AG04449 (cell line): ENCODE data around the gene PPM1H.

ENCODE experiments used
- CTCF ChIA-PET: fragments of 350-600 bp; formaldehyde crosslinking; extraction: SDS; loops from one replicate; lab custom pipeline; 2021; ENCODE audit warnings: antibody characterized with exemption; lab: Yijun Ruan, JAX
- POLR2A ChIA-PET: fragments of 400-600, 350-600 bp; formaldehyde crosslinking; extraction: SDS; loops from one replicate; lab custom pipeline; 2020; ENCODE audit warnings: antibody characterized with exemption, inconsistent platforms; lab: Yijun Ruan, JAX
- DNase-seq: peaks from one replicate; pipeline ENCODE4 v3.0.0-alpha.2; 2010; ENCODE audit warnings: low read depth, low spot score
- H3K4me3 ChIP-seq: 2 replicates; pipeline ENCODE4 v1.5.1; 2011; ENCODE audit warnings: low read depth, mild to moderate bottlenecking, control low read depth, low read length
- TF ChIP-seq, protein P1 (sequence below): IDR thresholded peaks from one replicate; pipeline ENCODE4 v1.5.1; 2011; ENCODE audit warnings: mild to moderate bottlenecking, moderate library complexity, low read length, control low read depth, inconsistent platforms; ENCODE audit not compliant: insufficient read depth; ENCODE audit errors: missing control alignments

Gene PPM1H

DNA sequence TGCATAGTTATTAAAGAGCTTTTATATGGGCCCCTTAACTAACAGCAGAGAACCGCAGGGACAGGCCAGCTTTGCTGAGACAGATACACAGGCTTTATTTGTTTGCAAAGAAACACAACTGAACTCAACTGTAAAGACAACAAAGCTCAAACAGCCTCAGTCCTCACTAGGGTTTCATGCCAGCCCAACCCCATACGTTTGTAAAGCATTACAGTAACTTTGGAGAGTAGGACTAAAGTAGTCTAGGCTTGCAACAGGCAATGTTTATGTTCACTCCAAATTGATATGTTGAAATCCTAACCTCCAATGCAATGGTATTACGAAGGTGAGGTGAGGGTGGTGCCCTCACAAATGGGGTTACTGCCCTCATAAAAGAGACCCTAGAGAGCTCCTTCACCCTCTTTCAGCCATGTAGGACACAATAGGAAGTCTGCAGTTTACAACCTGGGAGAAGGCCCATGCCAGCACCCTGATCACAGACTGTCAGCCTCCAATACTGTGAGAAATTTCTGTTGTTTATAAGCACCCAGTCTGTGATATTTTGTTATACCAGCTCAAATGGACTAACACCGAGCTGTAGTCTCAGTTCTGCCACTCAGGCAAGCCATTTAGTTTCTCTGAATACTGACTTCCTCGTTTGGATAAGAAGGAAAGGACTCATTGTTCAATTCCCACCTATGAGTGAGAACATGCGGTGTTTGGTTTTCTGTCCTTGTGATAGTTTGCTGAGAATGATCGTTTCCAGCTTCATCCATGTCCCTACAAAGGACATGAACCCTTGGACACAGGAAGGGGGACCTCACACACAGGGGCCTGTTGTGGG, 35.2 kb downstream of the PPM1H start:
- TF ChIP-seq, protein P1, sequence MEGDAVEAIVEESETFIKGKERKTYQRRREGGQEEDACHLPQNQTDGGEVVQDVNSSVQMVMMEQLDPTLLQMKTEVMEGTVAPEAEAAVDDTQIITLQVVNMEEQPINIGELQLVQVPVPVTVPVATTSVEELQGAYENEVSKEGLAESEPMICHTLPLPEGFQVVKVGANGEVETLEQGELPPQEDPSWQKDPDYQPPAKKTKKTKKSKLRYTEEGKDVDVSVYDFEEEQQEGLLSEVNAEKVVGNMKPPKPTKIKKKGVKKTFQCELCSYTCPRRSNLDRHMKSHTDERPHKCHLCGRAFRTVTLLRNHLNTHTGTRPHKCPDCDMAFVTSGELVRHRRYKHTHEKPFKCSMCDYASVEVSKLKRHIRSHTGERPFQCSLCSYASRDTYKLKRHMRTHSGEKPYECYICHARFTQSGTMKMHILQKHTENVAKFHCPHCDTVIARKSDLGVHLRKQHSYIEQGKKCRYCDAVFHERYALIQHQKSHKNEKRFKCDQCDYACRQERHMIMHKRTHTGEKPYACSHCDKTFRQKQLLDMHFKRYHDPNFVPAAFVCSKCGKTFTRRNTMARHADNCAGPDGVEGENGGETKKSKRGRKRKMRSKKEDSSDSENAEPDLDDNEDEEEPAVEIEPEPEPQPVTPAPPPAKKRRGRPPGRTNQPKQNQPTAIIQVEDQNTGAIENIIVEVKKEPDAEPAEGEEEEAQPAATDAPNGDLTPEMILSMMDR = no peak
- no peak overlapping the region for H3K4me3 ChIP-seq
- CTCF ChIA-PET = interaction anchor here (1.4 kb wide), 1 partner anchor 170 kb away, joined by 4 read pairs; no protein-coding TSS in a partner anchor
- DNase-seq = no peak
- POLR2A ChIA-PET = no interaction called here

DNA sequence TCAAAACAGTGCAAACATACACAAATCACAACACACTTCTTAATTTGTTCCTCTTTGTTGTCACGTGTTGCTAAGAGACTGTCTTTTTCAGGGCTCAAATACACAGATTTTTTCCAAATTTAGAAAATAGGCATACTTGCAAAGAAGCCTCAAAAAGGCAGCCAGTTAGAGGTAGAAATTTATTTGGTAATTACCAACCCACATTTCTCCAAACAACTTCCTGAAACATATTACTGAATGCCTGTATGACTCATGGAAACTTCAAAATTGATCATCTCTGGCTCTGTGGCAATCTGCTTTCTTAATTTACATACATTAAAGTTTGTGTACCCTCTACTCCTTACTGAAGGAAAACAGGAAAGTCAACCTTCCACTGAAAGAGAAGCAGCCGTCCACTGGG, 36.4 kb downstream of the PPM1H start:
- POLR2A ChIA-PET = no interaction called here
- no peak overlapping the region for H3K4me3 ChIP-seq
- TF ChIP-seq, protein P1 = no peak
- no peak for DNase-seq
- CTCF ChIA-PET = interaction anchor here (0.5 to 1.0 kb wide), 2 partner anchors 51 to 84 kb away, joined by 3 to 4 read pairs; no protein-coding TSS in a partner anchor

DNA sequence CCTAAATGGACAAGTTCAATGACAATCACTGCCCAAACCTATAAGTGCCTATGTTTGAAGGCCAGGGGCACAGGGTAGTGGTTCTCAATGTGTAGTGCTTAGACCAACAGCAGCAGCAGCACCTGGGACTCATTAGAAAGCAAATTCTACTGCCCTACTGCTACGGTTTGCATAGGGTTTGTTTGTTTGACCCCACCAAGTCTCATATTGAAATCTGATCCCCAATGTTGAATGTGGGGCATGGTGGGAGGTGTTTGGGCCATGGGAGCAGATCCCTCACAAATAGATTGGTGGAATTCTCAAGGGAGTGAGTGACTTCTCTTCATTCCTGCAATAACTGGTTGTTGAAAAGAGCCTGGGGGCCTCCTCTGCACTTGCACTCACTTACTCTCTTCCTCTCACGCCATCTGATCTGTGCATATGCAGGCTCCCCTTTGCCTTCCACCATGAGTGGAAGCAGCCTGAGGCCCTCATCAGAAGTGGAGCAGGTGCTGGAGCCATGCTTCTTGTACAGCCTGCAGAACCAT, 39.5 kb downstream of the PPM1H start:
- TF ChIP-seq, protein P1 = no peak
- ChIA-PET CTCF (no interaction called here), POLR2A (no interaction called here)
- no peak for DNase-seq
- H3K4me3 ChIP-seq = no peak overlapping the region

DNA sequence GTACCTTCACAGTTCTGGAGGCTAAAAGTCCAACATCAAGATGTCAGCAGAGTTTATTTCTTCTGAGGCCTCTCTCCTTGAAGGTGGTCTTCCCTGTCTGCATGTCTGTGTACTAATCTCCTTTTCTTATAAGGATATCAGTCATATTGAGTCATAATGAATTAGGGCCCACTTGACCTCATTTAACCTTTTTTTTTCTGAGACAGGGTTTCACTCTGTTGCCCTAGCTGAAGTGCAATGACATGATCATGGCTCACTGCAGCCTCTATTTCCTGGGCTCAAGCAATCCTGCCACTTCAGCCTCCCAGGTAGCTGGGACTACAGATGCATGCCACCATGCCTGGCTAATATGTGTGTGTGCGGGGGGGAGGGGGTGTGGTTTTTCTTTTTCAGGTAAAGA, 41.7 kb downstream of the PPM1H start:
- TF ChIP-seq, protein P1 = no peak
- ChIA-PET CTCF (interaction anchor here (1.0 kb wide), 1 partner anchor 175 kb away, joined by 3 read pairs; no protein-coding TSS in a partner anchor), POLR2A (no interaction called here)
- no peak overlapping the region for H3K4me3 ChIP-seq
- DNase-seq = no peak

DNA sequence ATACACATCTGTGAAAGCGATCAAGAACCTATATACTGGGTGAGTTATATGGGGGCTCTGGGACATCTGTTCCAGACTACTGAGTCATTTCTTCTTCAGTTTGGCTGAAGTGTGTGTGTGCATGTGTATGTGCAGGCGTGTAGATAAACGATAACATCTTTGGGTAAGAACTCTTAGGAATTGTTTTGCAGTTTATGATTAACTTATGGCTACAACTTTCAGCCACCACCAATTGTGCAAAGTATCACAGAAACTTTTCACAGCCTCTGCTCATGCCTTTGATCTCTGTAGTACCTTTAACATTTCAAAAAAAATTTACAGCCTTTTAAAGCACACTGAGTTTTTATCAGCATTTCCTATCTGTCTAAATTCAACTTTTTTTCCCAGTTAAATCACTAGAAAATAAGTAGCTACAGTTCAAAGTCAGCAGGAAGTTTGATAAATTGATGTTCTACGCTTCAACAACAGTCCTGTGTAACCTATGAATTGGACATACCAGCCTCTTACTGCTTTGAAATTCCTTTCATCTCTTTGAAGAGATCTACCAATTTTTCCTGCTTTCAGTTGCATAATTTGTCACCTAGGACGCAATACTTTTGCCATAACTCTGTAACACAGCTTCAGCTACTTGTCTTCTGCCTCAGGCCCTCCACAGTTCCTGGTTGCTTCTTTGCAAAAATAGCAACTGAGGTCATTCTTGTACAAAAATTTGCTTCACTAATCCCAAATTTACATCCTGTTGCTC, 43.0 kb downstream of the PPM1H start:
- ChIA-PET POLR2A (no interaction called here), CTCF (interaction anchor here (1.0 kb wide), 1 partner anchor 177 kb away, joined by 3 read pairs; no protein-coding TSS in a partner anchor)
- TF ChIP-seq, protein P1 = no peak
- no peak for DNase-seq
- H3K4me3 ChIP-seq = no peak overlapping the region
